GM12874 (cell line): Measurements from ENCODE around the gene PSMD1.

ENCODE experiments used
- TF ChIP-seq, protein P1 (sequence below): IDR thresholded peaks from 2 replicates; pipeline ENCODE4 v1.5.1; 2011; ENCODE audit warnings: low read depth, mild to moderate bottlenecking, control low read depth, low read length, moderate library complexity; ENCODE audit not compliant: insufficient read depth

Gene PSMD1

DNA sequence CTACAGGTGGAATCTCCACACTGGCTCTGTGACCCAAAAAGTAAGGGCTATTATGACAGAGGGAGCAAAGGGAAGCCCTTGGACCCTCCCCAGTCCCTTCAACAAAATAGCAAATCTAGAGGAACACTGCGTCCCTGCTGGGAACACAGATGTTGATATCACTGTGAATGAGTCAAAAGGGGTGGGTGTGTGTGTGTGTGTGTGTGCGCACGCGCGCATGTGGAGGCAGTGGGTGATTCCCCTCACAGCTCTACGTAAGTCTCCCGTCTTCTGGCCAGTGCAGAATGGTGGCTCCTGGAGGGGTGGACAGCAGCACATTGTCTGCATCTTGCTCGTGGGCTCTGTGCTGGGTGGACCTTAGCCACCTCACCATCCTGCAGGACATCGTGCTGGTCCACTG, 27.1 kb upstream of the PSMD1 start:
- TF ChIP-seq, protein P1, sequence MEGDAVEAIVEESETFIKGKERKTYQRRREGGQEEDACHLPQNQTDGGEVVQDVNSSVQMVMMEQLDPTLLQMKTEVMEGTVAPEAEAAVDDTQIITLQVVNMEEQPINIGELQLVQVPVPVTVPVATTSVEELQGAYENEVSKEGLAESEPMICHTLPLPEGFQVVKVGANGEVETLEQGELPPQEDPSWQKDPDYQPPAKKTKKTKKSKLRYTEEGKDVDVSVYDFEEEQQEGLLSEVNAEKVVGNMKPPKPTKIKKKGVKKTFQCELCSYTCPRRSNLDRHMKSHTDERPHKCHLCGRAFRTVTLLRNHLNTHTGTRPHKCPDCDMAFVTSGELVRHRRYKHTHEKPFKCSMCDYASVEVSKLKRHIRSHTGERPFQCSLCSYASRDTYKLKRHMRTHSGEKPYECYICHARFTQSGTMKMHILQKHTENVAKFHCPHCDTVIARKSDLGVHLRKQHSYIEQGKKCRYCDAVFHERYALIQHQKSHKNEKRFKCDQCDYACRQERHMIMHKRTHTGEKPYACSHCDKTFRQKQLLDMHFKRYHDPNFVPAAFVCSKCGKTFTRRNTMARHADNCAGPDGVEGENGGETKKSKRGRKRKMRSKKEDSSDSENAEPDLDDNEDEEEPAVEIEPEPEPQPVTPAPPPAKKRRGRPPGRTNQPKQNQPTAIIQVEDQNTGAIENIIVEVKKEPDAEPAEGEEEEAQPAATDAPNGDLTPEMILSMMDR, result no peak

DNA sequence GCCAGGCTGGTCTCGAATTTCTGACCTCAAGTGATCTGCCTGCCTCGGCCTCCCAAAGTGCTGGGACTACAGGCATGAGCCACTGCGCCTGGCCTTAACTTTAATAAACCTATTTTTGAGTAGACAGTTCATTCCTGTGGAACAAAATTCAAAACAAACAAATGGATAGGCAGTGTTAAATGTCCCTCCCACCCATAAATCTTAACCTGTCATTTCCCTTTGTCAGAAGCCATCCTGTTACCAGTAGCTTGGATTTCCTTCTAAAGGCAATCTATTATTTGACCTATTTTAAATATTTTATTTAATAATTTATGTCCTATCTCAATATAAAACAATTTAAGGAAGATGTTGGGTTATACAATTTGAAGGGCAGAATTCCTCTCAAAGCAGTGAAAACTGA, 25.9 kb upstream of the PSMD1 start:
- TF ChIP-seq, protein P1, result no peak

DNA sequence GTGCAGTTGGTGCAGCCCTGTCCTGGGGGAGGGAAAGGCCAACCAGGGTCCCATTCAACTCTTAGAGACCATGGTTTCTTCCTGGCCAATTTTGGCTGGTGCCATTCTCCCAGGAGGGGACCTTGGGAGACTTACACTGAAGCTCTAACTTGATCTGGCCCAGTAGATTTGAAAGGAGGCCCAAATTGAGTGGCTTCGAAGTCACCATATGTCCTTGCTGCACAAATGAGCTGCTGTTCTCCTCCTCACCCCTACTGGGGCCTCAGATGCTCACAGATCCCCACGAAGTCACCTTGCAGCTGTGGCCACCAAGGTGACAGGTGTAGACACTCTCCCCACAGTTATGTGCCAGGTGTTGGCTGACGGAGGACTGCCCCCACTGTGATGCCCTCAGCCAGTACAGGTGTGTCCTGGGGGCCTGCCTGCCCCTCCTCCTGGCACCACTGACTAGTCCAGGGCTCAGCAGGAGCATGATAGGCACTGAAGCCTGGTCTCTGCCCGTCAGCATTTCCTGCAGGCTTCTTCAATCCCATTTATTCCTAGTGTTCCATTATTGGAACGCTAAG, 24.0 kb upstream of the PSMD1 start:
- TF ChIP-seq, protein P1, result no peak

DNA sequence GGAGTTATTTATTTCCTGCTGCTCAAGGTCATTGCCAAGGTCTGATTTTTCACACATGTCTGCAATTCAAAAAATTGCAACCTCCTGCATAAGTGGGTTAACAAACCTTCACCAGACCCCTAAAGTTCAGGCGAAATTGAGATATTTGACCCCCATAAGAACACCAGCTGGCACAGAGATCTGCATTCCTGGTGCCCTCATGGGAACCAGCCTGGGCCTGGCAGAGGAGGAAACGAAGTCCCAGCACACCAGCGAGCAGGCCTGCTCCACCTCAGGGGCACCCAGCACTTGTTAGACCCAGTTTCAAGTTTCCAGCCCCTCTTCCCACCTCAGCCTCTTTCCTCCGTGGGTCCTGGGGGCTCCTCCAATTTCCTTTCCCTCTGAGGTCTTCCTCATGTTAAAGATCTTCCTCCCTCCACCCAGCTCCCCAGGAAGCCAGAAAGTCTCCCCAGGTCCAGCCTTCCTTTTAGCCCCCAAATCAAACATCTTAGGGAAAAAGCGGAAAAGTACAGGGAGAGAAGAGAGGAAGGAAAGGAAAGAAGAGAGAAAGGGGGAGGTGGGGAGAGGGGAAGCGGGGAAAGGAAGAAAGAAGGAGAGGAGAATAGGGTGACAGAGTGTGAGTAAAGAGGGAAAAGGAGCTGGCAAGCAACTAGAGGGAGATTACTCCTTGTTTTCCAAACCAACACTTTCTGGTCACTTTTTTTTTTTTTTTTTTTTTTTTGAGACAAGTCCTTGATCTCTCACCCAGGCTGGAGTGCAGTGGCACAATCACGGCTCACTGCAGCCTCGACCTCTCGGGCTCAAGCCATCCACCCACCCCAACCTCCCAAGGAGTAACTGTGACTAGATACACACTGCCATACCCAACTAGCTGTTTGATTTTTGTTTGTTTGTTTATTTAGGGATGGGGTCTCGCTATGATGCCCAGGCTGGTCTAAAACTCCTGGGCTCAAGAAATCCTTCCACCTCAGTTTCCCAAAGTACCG, 23.2 kb upstream of the PSMD1 start:
- TF ChIP-seq, protein P1, result no peak

DNA sequence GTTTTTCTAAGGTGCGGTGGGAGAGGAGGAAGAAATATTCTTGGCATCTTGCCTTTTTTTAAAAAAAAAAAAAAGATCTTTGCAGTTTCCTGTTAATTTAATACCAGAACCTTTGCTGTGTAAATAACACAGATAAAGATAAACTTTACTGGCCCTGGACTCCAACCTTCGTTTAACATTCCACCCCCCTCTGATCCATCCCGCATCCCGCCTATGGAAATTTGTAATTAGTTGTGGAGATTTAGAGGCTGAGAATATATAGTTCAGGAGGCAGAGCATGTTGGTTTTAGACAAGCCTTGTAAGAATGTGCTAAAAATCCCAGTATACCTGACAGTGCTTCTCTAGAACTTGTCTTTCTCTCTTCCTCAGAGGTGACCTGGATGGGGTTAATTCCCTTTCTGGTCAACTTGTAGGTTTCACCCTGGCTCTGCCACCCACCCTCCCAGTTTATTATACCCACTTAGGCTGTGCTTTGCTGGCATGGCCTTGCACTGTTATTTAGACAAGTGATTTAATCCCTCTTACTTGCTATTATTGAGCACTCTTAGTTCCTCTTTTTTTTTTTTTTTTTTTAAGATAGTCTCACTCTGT, 22.3 kb upstream of the PSMD1 start:
- TF ChIP-seq, protein P1, result no peak

DNA sequence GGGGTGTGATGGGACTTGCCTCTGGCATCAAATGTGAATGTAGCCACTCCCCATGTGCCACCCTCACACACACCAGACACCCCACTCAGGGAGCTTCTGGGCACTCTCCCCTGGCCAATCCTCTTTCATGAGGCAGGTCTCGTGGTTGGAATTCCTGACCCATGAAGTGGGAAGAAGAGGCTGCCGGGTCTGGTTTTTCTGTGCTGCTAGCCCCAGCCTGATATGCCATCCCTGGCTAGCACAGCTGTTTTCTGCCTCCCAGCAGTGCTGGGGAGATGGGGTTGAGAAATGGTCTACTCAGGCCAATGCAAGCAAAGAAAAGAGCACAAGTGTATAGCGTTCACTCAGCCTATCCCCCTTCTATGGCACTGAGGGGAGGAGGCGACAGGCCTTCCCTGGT, 20.5 kb upstream of the PSMD1 start:
- TF ChIP-seq, protein P1, result no peak

DNA sequence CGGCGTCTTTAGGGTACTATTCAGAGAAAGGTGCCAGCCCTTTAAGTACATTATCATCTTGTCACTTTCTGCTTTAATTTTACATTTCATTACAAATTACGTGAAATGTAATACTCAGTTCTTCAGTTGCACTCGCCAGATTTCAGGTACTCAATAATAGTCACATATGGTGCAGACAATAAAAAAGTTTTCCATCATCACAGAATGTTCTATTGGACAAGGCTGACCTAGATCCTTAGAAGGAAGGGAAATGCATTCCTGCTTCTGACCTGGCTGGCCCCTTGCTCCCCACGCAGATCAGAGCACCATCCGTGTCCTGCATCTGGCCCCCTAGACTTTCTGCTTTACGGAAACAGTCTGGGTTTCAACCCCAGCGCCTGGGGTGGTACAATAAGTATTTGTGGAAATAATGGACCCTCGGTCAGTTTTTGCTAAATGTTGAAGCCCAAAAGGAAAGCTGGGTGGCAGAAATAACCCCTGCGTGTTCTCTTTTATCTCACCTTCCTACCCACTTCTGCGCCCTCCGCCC, 20.0 kb upstream of the PSMD1 start:
- TF ChIP-seq, protein P1, result no peak
